HEK293T (cell line): ENCODE results near the gene SEMA3C.
A peak's percentile ranks its signal among the peaks of the same experiment; 100 is the strongest.

Experiments used
- CTCF ChIA-PET: fragments of 350-600 bp; formaldehyde crosslinking; extraction: SDS; loops from one replicate; lab custom pipeline; 2021; ENCODE audit warnings: antibody characterized with exemption, inconsistent platforms; lab: Yijun Ruan, JAX
- POLR2A ChIA-PET: fragments of 350-600 bp; formaldehyde crosslinking; extraction: SDS; loops from one replicate; lab custom pipeline; 2020; ENCODE audit warnings: antibody characterized with exemption, inconsistent platforms; lab: Yijun Ruan, JAX
- DNase-seq: peaks from one replicate; pipeline ENCODE4 v3.0.0; 2012; ENCODE audit warnings: mixed read lengths; ENCODE audit errors: extremely low spot score
- ARNT ChIP-seq: fragments of 450-650 bp; IDR thresholded peaks from 2 replicates; pipeline ENCODE4 v1.6.1; 2017; ENCODE audit warnings: mild to moderate bottlenecking
- BHLHE40 ChIP-seq: fragments of 450-650 bp; IDR thresholded peaks from 2 replicates; pipeline ENCODE4 v1.6.1; 2016; ENCODE audit warnings: mild to moderate bottlenecking, moderate library complexity, borderline replicate concordance
- CTBP1 ChIP-seq: fragments of 450-650 bp; IDR thresholded peaks from 2 replicates; pipeline ENCODE4 v1.6.1; 2016; ENCODE audit warnings: borderline replicate concordance
- ELF4 ChIP-seq: fragments of 450-650 bp; IDR thresholded peaks from 2 replicates; pipeline ENCODE4 v1.6.1; 2017; ENCODE audit warnings: antibody characterized with exemption
- FOXA1 ChIP-seq: fragments of 450-650 bp; IDR thresholded peaks from 2 replicates; pipeline ENCODE4 v1.6.1; 2016; ENCODE audit warnings: mild to moderate bottlenecking
- FOXK2 ChIP-seq: fragments of 450-650 bp; IDR thresholded peaks from 2 replicates; pipeline ENCODE4 v1.6.1; 2016; ENCODE audit warnings: mild to moderate bottlenecking
- HDGF ChIP-seq: fragments of 450-650 bp; IDR thresholded peaks from 2 replicates; pipeline ENCODE4 v1.6.1; 2017; ENCODE audit warnings: antibody characterized with exemption, borderline replicate concordance
- L3MBTL2 ChIP-seq: fragments of 450-650 bp; conservative IDR thresholded peaks from 2 replicates; pipeline ENCODE4 v1.6.1; 2016; ENCODE audit warnings: mild to moderate bottlenecking
- LEF1 ChIP-seq: fragments of 450-650 bp; IDR thresholded peaks from 2 replicates; pipeline ENCODE4 v1.6.1; 2017; ENCODE audit warnings: mild to moderate bottlenecking, borderline replicate concordance
- NFRKB ChIP-seq: fragments of 450-650 bp; IDR thresholded peaks from 2 replicates; pipeline ENCODE4 v1.6.1; 2016; ENCODE audit warnings: mild to moderate bottlenecking, moderate library complexity
- PKNOX1 ChIP-seq: fragments of 450-650 bp; IDR thresholded peaks from 2 replicates; pipeline ENCODE4 v1.6.1; 2016
- SP1 ChIP-seq: fragments of 450-650 bp; IDR thresholded peaks from 2 replicates; pipeline ENCODE4 v1.6.1; 2017
- SUZ12 ChIP-seq: fragments of 450-650 bp; IDR thresholded peaks from 2 replicates; pipeline ENCODE4 v1.6.1; 2016; ENCODE audit warnings: mild to moderate bottlenecking
- TARDBP ChIP-seq: fragments of 450-650 bp; IDR thresholded peaks from 2 replicates; pipeline ENCODE4 v1.6.1; 2016
- ZNF384 ChIP-seq: fragments of 450-650 bp; IDR thresholded peaks from 2 replicates; pipeline ENCODE4 v1.6.1; 2016

SEMA3C gene

GRCh38 chr7:80900583-80901576 is 18.0 kb downstream of the SEMA3C start:
- CTCF ChIA-PET = no interaction called here
- no peak for TF ChIP-seq ELF4
- no peak for TF ChIP-seq ZNF384
- TF ChIP-seq CTBP1 = no peak
- TF ChIP-seq BHLHE40 = no peak
- TF ChIP-seq HDGF = no peak
- TF ChIP-seq TARDBP = no peak
- TF ChIP-seq FOXK2 = no peak
- no peak for TF ChIP-seq NFRKB
- no peak for TF ChIP-seq LEF1
- no peak for TF ChIP-seq PKNOX1
- no peak for TF ChIP-seq FOXA1
- no peak for TF ChIP-seq SUZ12
- no peak for TF ChIP-seq L3MBTL2
- TF ChIP-seq SP1 = no peak
- POLR2A ChIA-PET = no interaction called here
- DNase-seq = no peak

- ChIA-PET CTCF (interaction anchor here (0.7 to 1.0 kb wide), 2 partner anchors 8 to 360 kb away, joined by 3 to 4 read pairs; no protein-coding TSS in a partner anchor), POLR2A (no interaction called here)
- no peak for DNase-seq
These were observed 21.8 kb downstream of the SEMA3C start for GRCh38 chr7:80896906-80897598.

GRCh38 chr7:80895056-80895455 is 23.8 kb downstream of the SEMA3C start:
- CTCF ChIA-PET = no interaction called here
- no peak for TF ChIP-seq ELF4
- no peak for TF ChIP-seq CTBP1
- POLR2A ChIA-PET = no interaction called here
- DNase-seq = no peak

More at GRCh38 chr7:80896906-80897598, 21.8 kb downstream of the SEMA3C start:
- TF ChIP-seq SUZ12 = no peak
- TF ChIP-seq SP1 = no peak
- no peak for TF ChIP-seq NFRKB
- TF ChIP-seq FOXK2 = no peak
- no peak for TF ChIP-seq ZNF384

GRCh38 chr7:80891259-80891544 is 27.6 kb downstream of the SEMA3C start:
- ChIA-PET CTCF (no interaction called here), POLR2A (no interaction called here)
- no peak for DNase-seq
- TF ChIP-seq ARNT (no peak), BHLHE40 (no peak), SUZ12 (no peak), PKNOX1 (no peak), FOXK2 (no peak), SP1 (no peak)

- POLR2A ChIA-PET = no interaction called here
- no peak for DNase-seq
- no peak for TF ChIP-seq BHLHE40
- TF ChIP-seq PKNOX1 = peak; percentile 50
- TF ChIP-seq LEF1 = no peak
- CTCF ChIA-PET = interaction anchor here (0.6 kb wide), 1 partner anchor 189 kb away, joined by 4 read pairs; no protein-coding TSS in a partner anchor
These were observed 28.2 kb downstream of the SEMA3C start for GRCh38 chr7:80890426-80891258.

GRCh38 chr7:80889525-80889924 is 29.3 kb downstream of the SEMA3C start:
- DNase-seq = no peak
- ChIA-PET CTCF (no interaction called here), POLR2A (no interaction called here)
- TF ChIP-seq SP1 = no peak
- TF ChIP-seq BHLHE40 = no peak
- TF ChIP-seq TARDBP = no peak
- no peak for TF ChIP-seq HDGF
- no peak for TF ChIP-seq L3MBTL2
- TF ChIP-seq NFRKB = no peak
- no peak for TF ChIP-seq FOXA1
